ENCODE measurements around the gene OR2AG2. TPM values are rescaled to one million over a fixed set of nuclear protein-coding genes. Genes with fewer than 3 reads are reported as not detected.

The OR2AG2 gene
- total and polyA plus RNA-seq, 7 donors: 0.06 to 0.41 (median 0.28) TPM; not detected in 4

DNA sequence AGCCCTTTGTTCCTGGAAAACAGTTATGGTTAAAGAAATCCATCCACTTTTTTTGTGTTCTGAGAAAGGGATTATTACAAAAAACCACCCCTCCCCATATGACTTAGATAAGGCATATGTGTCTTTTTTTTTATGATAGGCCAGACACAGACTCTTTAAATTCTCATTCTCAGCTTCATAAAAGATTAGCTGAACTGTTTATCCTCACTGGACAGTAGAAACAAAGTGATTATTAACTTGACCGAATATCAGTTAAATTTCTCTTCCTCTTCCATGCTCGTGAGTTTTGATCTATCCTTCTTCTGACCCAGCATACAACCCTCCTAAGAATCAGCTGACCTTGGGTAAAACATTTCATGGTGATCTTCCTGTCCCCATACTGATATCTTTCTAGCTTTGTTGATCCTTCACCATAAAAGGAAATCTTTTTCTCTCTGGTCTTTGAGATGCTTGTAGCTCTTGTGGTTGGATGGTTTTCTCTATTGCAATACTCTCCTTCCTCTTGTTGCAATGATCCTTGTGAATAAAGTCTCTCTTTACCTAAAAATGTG is 26.2 kb downstream of the OR2AG2 start:
- intact Hi-C loops (cut with DNase I): no loop called here
- H3K9me3 ChIP-seq: no peaks in the 10 kb centered on the region
- H3K27me3 ChIP-seq: no peaks in the 10 kb centered on the region
- no peaks in the 10 kb centered on the region for H3K36me3 ChIP-seq
- H3K4me3 ChIP-seq: peak overlapping the region in 1 of 4 donors; percentile 30
- TF ChIP-seq EP300 (IDR thresholded peaks at IDR 0.05): no peak
- TF ChIP-seq POLR2AphosphoS5 (IDR thresholded peaks at IDR 0.05): no peak
- TF ChIP-seq POLR2A (IDR thresholded peaks at IDR 0.05): no peak
- TF ChIP-seq CTCF (IDR thresholded peaks at IDR 0.05): no peak
- no peak for DNase-seq
- 45 to 65% methylated on average over 2 of the region's 2 CpGs for WGBS, 2 donors
- H3K4me1 ChIP-seq: no peaks in the 10 kb centered on the region
- H3K27ac ChIP-seq: peak overlapping the region; percentile 28 to 60 (median 46)

GRCh38 chr11:6745018-6745417 is 26.8 kb downstream of the OR2AG2 start:
- 43 to 55% methylated on average over 4 of the region's 4 CpGs for WGBS, 2 donors
- no peaks in the 10 kb centered on the region for H3K9me3 ChIP-seq
- TF ChIP-seq EP300 (IDR thresholded peaks at IDR 0.05): no peak
- no peak for TF ChIP-seq POLR2A (IDR thresholded peaks at IDR 0.05)
- no peak for TF ChIP-seq POLR2AphosphoS5 (IDR thresholded peaks at IDR 0.05)
- TF ChIP-seq CTCF (IDR thresholded peaks at IDR 0.05): no peak
- H3K27ac ChIP-seq: no peak overlapping the region
- no peaks in the 10 kb centered on the region for H3K27me3 ChIP-seq
- DNase-seq: no peak
- no peaks in the 10 kb centered on the region for H3K36me3 ChIP-seq
- intact Hi-C loops (cut with DNase I): no loop called here
- H3K4me1 ChIP-seq: no peaks in the 10 kb centered on the region
- H3K4me3 ChIP-seq: no peak overlapping the region

- no peak for DNase-seq
- H3K27me3 ChIP-seq: no peaks in the 10 kb centered on the region
Observed at GRCh38 chr11:6742260-6742659, 29.5 kb downstream of the OR2AG2 start.

GRCh38 chr11:6738590-6738989 is 33.2 kb downstream of the OR2AG2 start:
- WGBS, 2 donors: 76 to 89% methylated on average over 1 of the region's 1 CpG
- intact Hi-C loops (cut with DNase I): no loop called here
- H3K4me1 ChIP-seq: no peaks in the 10 kb centered on the region
- H3K4me3 ChIP-seq: no peak overlapping the region
- no peaks in the 10 kb centered on the region for H3K9me3 ChIP-seq
- H3K36me3 ChIP-seq: no peaks in the 10 kb centered on the region
- TF ChIP-seq POLR2A (IDR thresholded peaks at IDR 0.05) (no peak), CTCF (IDR thresholded peaks at IDR 0.05) (no peak), EP300 (IDR thresholded peaks at IDR 0.05) (no peak), POLR2AphosphoS5 (IDR thresholded peaks at IDR 0.05) (no peak)
- H3K27ac ChIP-seq: no peak overlapping the region
- no peak for DNase-seq
- H3K27me3 ChIP-seq: no peaks in the 10 kb centered on the region

More at GRCh38 chr11:6742260-6742659, 29.5 kb downstream of the OR2AG2 start:
- TF ChIP-seq EP300 (IDR thresholded peaks at IDR 0.05) (no peak), POLR2AphosphoS5 (IDR thresholded peaks at IDR 0.05) (no peak), CTCF (IDR thresholded peaks at IDR 0.05) (no peak), POLR2A (IDR thresholded peaks at IDR 0.05) (no peak)
- WGBS, 2 donors: 73 to 74% methylated on average over 7 of the region's 7 CpGs
- Histone ChIP-seq H3K4me1 (no peaks in the 10 kb centered on the region), H3K27ac (no peak overlapping the region), H3K9me3 (no peaks in the 10 kb centered on the region), H3K4me3 (no peak overlapping the region), H3K36me3 (no peaks in the 10 kb centered on the region)
- intact Hi-C loops (cut with DNase I): no loop called here

Data from sigmoid colon (tissue), 7 donors.